K562 (cell line): ENCODE measurements around the gene TMEM217. TPM values are rescaled to one million over a fixed set of nuclear protein-coding genes. Genes with fewer than 3 reads are reported as not detected.

Experiments
- ATF7 ChIP-seq: fragments of 450-650 bp; IDR thresholded peaks from 2 replicates; pipeline ENCODE4 v1.7.1; 2014; ENCODE audit warnings: mild to moderate bottlenecking, moderate library complexity
- CBFA2T3 ChIP-seq: fragments of 450-650 bp; IDR thresholded peaks from 2 replicates; pipeline ENCODE4 v1.6.1; 2017
- CREB5 ChIP-seq: fragments of 250-450 bp; sonication (Bioruptor Pico); IDR thresholded peaks from 2 replicates; pipeline ENCODE4 v1.5.0; 2020; ENCODE audit warnings: mild to moderate bottlenecking
- E4F1 ChIP-seq: fragments of 250-450 bp; sonication (Bioruptor Pico); IDR thresholded peaks from 2 replicates; pipeline ENCODE4 v1.5.0; 2021; ENCODE audit warnings: mild to moderate bottlenecking, borderline replicate concordance
- ETS1 ChIP-seq: conservative IDR thresholded peaks from 2 replicates; pipeline ENCODE4 v1.6.1; 2011; ENCODE audit warnings: low read depth, mild to moderate bottlenecking, low read length; ENCODE audit not compliant: control insufficient read depth
- HBP1 ChIP-seq: fragments of 450-650 bp; formaldehyde crosslinking; IDR thresholded peaks from 2 replicates; pipeline ENCODE4 v1.4.0; 2022; ENCODE audit warnings: missing genetic modification characterization
- HEY1 ChIP-seq: fragments of 250-450 bp; sonication (Bioruptor Pico); IDR thresholded peaks from 2 replicates; pipeline ENCODE4 v1.5.0; 2020; ENCODE audit warnings: mild to moderate bottlenecking, moderate library complexity, borderline replicate concordance
- POLR2G ChIP-seq: fragments of 200-400 bp; formaldehyde crosslinking; IDR thresholded peaks from 2 replicates; pipeline ENCODE4 v1.6.1; 2017; ENCODE audit warnings: low read depth, mild to moderate bottlenecking, antibody characterized with exemption, low read length, moderate library complexity
- RCOR1 ChIP-seq, 2 experiments: IDR thresholded peaks; 2 replicates each; pipeline ENCODE4 v1.6.1; 2012; ENCODE audit warnings: low read depth in 2 of 2, low read length in 2 of 2, borderline replicate concordance in 1 of 2, improper control_type of control experiment in 1 of 2
- TCF3 ChIP-seq: sonication (generic); formaldehyde crosslinking; IDR thresholded peaks from 2 replicates; pipeline ENCODE4 v1.4.0; 2020; ENCODE audit warnings: mild to moderate bottlenecking, missing genetic modification reagents
- ZNF133 ChIP-seq: fragments of 250-450 bp; sonication (Bioruptor Pico); IDR thresholded peaks from 2 replicates; pipeline ENCODE4 v1.4.0; 2020; ENCODE audit warnings: mild to moderate bottlenecking
- ZNF589 ChIP-seq: fragments of 200-800 bp; sonication (Bioruptor generic); IDR thresholded peaks from 2 replicates; pipeline ENCODE4 v1.6.1; 2016; ENCODE audit warnings: low read depth, missing genetic modification characterization, missing compliant biosample characterization
- polyA plus RNA-seq, 8 experiments: library from polyadenylated mRNA; depleted of rRNA in 4 of 8; stranded (reverse) in 5 of 8; unstranded in 3 of 8; fragments of >200 nt; fragmentation: Nextera tagmentation in 2 of 8; fragmentation: Illumina TruSeq in 1 of 8; extraction: Ambion mirVana in 2 of 8; extraction: Trizol in 1 of 8; gene quantifications; 2 replicates each; pipeline versions ENCODE4 v1.2.1 to v1.2.3, GENCODE V29; 2011 to 2014; ENCODE audit warnings: inconsistent platforms in 1 of 8, missing spikeins in 1 of 8
- total RNA-seq, 7 experiments: library from RNA; depleted of rRNA in 6 of 7; stranded (reverse); fragments of >200 nt in 6 of 7; fragmentation: Illumina TruSeq in 2 of 7; extraction: Trizol in 2 of 7; gene quantifications; 2 replicates each; pipeline versions ENCODE4 v1.2.1 to v1.2.3, GENCODE V29; 2011 to 2021; ENCODE audit warnings: low replicate concordance in 1 of 7

TMEM217 gene
- total and polyA plus RNA-seq, 9 of the 15 experiments (the other 6 are each of a cell fraction or from before 2014, with no cell fraction given), result 1.3 to 8.0 (median 1.9) TPM

- TF ChIP-seq E4F1 (CRISPR knock-in tag), result peak; percentile 77; the same call in 1 of the 2 replicates
- no peak for TF ChIP-seq ATF7
- 0 out of 2 replicates have a peak, but pooled peaks have one; percentile 22 for TF ChIP-seq CBFA2T3
- TF ChIP-seq POLR2G, result peak; percentile 56
- TF ChIP-seq HBP1 (CRISPR knock-in tag), result 0 out of 2 replicates have a peak, but pooled peaks have one; percentile 6
- peak; percentile 5; the same call in 1 of the 2 replicates for TF ChIP-seq TCF3 (CRISPR knock-in tag)
- no peak for TF ChIP-seq ETS1
- TF ChIP-seq RCOR1 (IDR thresholded peaks at IDR 0.05; ENCODE audit: borderline replicate concordance in 1 of 2, low read depth in 2 of 2, low read length in 2 of 2), result peak in 1 of 2 experiments; percentile 84; a peak in 2 of 4 replicates
- TF ChIP-seq HEY1 (CRISPR knock-in tag), result peak; percentile 81; the same call in 1 of the 2 replicates
- no peak for TF ChIP-seq ZNF133 (CRISPR knock-in tag)
- TF ChIP-seq CREB5 (CRISPR knock-in tag), result peak; percentile 83; the same call in 1 of the 2 replicates
- peak; percentile 58 for TF ChIP-seq ZNF589
Measured at GRCh38 chr6:37173493-37174195, 84.3 kb downstream of the TMEM217 start (continued).
